HepG2 (cell line): Measurements from ENCODE around the gene BCKDHB. TPM values are rescaled to one million over a fixed set of nuclear protein-coding genes. Genes with fewer than 3 reads are reported as not detected.

Experiments
- HIVEP1 ChIP-seq: sonication (generic); formaldehyde crosslinking; IDR thresholded peaks from 2 replicates; pipeline ENCODE4 v1.4.0; 2020; ENCODE audit warnings: mild to moderate bottlenecking, missing genetic modification reagents
- KLF11 ChIP-seq: IDR thresholded peaks from 2 replicates; pipeline ENCODE4 v1.6.1; 2016; ENCODE audit warnings: missing compliant biosample characterization
- PPARG ChIP-seq: conservative IDR thresholded peaks from 2 replicates; pipeline ENCODE4 v1.6.1; 2016; ENCODE audit warnings: missing biosample characterization, missing genetic modification reagents
- YY1 ChIP-seq: IDR thresholded peaks from 2 replicates; pipeline ENCODE4 v1.6.1; 2011; ENCODE audit warnings: low read length, low read depth, moderate library complexity, mild to moderate bottlenecking; ENCODE audit not compliant: insufficient read depth, insufficient replicate concordance
- ZNF180 ChIP-seq: sonication (generic); formaldehyde crosslinking; IDR thresholded peaks from 2 replicates; pipeline ENCODE4 v1.4.0; 2020; ENCODE audit warnings: low read depth, missing genetic modification reagents, borderline replicate concordance
- ZNF296 ChIP-seq: sonication (generic); formaldehyde crosslinking; conservative IDR thresholded peaks from 2 replicates; pipeline ENCODE4 v1.5.0; 2020; ENCODE audit warnings: mild to moderate bottlenecking, missing genetic modification reagents
- polyA plus RNA-seq, 8 experiments: library from polyadenylated mRNA; depleted of rRNA in 3 of 8; stranded (reverse) in 7 of 8; unstranded in 1 of 8; fragments of >200 nt; fragmentation: Illumina TruSeq in 4 of 8; extraction: Trizol in 4 of 8; gene quantifications; 2 replicates each; pipeline versions ENCODE4 v1.2.1 to v1.2.3, GENCODE V29; 2011 to 2016; ENCODE audit warnings: low read depth in 4 of 8, missing spikeins in 1 of 8, mixed read lengths in 1 of 8; ENCODE audit not compliant: insufficient read depth in 1 of 8
- total RNA-seq, 5 experiments: library from RNA; depleted of rRNA; stranded (reverse); fragments of >200 nt; fragmentation: Illumina TruSeq; extraction: Trizol; gene quantifications; 2 replicates each; pipeline ENCODE4 v1.2.3, GENCODE V29; 2016; ENCODE audit warnings: low read depth in 1 of 5
- TF ChIP-seq, protein P1 (sequence below), 2 experiments: sonication (generic) in 1 of 2; formaldehyde crosslinking in 1 of 2; IDR thresholded peaks; 2 replicates each; pipeline versions ENCODE4 v1.6.1 to v1.9.0; 2014 to 2022; ENCODE audit warnings: antibody characterized with exemption in 1 of 2, borderline replicate concordance in 1 of 2, inconsistent platforms in 1 of 2, low read depth in 1 of 2, missing genetic modification reagents in 1 of 2
- TF ChIP-seq, protein P2 (sequence below): sonication (generic); formaldehyde crosslinking; conservative IDR thresholded peaks from 2 replicates; pipeline ENCODE4 v1.4.0; 2020; ENCODE audit warnings: missing genetic modification reagents
- TF ChIP-seq, protein P3 (sequence below): sonication (generic); formaldehyde crosslinking; IDR thresholded peaks from 2 replicates; pipeline ENCODE4 v1.4.0; 2020; ENCODE audit warnings: missing genetic modification reagents; ENCODE audit errors: not compliant biosample characterization

BCKDHB gene
- total and polyA plus RNA-seq, 2 of the 13 experiments (the other 11 are each of a cell fraction or from before 2014, with no cell fraction given): 10.8 to 13.6 TPM

DNA sequence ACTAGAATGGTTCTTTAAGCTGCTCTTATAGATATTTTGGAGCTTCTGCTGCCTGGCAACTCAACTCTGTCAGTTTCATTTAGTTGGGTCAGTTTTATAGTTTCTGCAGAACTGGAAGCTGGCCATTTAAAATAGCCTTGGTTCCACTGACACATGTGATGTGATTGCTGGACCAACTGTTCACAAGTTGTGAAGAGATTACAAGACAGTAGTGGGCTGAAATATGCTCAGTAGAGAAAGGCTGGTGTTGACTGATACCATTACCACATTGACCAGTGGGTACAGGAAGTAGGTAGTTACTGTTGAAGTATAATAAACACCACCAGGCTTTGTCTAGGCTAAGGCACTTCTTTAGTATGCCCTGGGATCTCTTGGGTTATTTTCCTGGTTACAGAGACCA, 39.0 kb downstream of the BCKDHB start (continued):
- TF ChIP-seq, protein P1, sequence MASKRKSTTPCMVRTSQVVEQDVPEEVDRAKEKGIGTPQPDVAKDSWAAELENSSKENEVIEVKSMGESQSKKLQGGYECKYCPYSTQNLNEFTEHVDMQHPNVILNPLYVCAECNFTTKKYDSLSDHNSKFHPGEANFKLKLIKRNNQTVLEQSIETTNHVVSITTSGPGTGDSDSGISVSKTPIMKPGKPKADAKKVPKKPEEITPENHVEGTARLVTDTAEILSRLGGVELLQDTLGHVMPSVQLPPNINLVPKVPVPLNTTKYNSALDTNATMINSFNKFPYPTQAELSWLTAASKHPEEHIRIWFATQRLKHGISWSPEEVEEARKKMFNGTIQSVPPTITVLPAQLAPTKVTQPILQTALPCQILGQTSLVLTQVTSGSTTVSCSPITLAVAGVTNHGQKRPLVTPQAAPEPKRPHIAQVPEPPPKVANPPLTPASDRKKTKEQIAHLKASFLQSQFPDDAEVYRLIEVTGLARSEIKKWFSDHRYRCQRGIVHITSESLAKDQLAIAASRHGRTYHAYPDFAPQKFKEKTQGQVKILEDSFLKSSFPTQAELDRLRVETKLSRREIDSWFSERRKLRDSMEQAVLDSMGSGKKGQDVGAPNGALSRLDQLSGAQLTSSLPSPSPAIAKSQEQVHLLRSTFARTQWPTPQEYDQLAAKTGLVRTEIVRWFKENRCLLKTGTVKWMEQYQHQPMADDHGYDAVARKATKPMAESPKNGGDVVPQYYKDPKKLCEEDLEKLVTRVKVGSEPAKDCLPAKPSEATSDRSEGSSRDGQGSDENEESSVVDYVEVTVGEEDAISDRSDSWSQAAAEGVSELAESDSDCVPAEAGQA (IDR thresholded peaks at IDR 0.05; ENCODE audit: low read depth): no peak
- TF ChIP-seq, protein P1 (CRISPR knock-in tag; IDR thresholded peaks at IDR 0.05; ENCODE audit: borderline replicate concordance): no peak
- TF ChIP-seq PPARG (CRISPR knock-in tag) (no peak), ZNF296 (CRISPR knock-in tag) (no peak), ZNF180 (CRISPR knock-in tag) (no peak), YY1 (no peak), KLF11 (CRISPR knock-in tag) (no peak), HIVEP1 (CRISPR knock-in tag) (no peak)
- TF ChIP-seq, protein P2, sequence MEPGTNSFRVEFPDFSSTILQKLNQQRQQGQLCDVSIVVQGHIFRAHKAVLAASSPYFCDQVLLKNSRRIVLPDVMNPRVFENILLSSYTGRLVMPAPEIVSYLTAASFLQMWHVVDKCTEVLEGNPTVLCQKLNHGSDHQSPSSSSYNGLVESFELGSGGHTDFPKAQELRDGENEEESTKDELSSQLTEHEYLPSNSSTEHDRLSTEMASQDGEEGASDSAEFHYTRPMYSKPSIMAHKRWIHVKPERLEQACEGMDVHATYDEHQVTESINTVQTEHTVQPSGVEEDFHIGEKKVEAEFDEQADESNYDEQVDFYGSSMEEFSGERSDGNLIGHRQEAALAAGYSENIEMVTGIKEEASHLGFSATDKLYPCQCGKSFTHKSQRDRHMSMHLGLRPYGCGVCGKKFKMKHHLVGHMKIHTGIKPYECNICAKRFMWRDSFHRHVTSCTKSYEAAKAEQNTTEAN (CRISPR knock-in tag): no peak
- TF ChIP-seq, protein P3, sequence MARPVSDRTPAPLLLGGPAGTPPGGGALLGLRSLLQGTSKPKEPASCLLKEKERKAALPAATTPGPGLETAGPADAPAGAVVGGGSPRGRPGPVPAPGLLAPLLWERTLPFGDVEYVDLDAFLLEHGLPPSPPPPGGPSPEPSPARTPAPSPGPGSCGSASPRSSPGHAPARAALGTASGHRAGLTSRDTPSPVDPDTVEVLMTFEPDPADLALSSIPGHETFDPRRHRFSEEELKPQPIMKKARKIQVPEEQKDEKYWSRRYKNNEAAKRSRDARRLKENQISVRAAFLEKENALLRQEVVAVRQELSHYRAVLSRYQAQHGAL (CRISPR knock-in tag): no peak
